ENCODE measurements around the gene SULT1C2.
"Not testable (repeated sequence)": the region's sequence is repeated elsewhere in the genome, so short reads cannot be mapped to it uniquely, and the experiment has no call there.

Gene SULT1C2

DNA sequence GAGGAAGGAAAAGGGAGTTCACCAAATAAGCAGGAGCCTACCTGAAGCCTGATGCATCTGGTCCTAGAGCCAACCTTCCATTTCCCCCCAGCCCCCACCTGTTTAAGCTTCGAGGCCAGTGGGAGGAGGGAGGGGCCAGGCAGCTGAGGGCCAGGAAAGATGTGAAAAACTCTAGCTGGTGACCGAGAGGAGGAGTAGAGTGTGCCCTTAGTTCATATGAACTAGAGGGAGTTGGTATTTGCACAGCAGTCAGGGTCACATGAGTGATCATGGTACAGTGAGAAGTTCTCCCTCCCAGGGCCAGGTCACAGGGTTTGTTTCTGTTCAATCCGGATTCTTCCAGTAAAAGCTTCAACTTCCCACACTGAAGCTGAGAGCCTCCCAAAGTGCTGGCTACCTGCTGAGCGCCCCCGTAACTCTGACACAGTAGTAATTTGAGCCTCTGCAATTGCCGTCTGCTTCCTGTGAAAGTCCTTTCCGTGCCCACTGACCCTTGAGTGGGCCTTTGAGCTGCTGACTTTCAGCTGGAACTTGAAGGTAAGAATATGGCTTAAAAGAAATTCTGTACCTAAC is at the start of gene SULT1C2:
Gene SULT1C2, plus strand, starts transcription at position 362 of the 573 bp plus-strand sequence. CDS start 4,773 bp downstream, outside the sequence.
- DNase-seq (ENCODE audit: low read depth in 2 of 2) = no peak

DNA sequence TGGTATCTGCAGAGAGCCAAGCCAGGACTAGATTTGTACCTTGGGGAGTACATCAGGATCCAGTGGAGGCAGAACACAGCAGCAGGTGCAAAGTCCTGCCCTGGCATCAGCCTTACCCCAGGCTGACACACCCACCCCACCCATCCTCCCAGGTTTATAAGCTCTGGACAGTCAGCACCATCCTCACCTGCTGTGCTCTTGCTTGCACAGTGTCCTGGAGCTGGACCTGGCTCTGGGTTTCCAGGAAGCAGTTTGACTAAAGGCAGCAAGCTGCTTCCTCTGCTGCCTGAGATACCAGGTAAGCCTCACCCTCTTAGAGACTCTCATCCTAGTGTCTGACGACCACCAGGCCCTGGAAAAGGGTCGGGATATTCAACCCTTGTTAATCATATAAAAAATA is 48.9 kb upstream of the SULT1C2 start, which contains the start of gene SULT1C3:
Gene SULT1C3, plus strand, starts transcription at position 183 of the 400 bp plus-strand sequence. CDS start 7,227 bp downstream, outside the sequence.
- no peak for DNase-seq (ENCODE audit: low read depth in 2 of 2)

DNA sequence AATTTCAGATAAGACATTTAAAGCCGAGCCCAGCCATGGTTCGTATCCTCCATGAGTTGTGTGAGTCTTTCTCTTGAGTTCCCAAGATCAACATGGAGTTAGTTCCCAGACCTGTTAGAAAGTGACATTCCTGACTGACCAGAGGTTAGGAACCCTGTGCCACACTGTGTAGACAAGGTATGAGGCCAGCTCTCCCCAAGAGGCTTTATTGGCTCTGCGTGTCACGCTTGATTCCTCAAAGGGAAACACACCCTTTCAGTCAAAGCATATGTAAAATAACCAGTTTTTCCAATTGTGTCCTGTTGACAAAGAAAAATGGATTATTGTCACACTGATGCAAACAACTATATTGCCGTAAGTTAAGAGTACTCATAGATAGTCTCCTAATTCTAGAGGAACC is 47.7 kb upstream of the SULT1C2 start:
- DNase-seq (ENCODE audit: low read depth in 2 of 2) = no peak

DNA sequence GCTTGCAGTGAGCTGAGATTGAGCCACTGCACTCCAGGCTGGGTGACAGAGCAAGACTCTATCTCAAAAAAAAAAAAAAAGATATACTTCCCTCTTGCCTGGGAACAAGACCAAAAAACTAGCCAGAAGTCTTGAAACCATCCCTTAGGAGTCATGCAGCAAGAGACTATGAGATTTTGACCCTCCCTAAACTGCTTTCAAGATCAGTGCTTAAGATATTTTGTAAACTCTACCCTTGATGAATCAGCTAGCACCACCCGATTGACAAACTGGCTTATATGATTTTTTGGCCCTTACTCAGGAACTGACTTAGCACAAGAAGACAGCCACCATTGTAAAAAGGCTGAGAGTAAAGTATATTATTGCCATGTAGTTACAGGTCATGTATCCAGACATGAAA is 45.1 kb upstream of the SULT1C2 start:
- no peak for DNase-seq (ENCODE audit: low read depth in 2 of 2)

DNA sequence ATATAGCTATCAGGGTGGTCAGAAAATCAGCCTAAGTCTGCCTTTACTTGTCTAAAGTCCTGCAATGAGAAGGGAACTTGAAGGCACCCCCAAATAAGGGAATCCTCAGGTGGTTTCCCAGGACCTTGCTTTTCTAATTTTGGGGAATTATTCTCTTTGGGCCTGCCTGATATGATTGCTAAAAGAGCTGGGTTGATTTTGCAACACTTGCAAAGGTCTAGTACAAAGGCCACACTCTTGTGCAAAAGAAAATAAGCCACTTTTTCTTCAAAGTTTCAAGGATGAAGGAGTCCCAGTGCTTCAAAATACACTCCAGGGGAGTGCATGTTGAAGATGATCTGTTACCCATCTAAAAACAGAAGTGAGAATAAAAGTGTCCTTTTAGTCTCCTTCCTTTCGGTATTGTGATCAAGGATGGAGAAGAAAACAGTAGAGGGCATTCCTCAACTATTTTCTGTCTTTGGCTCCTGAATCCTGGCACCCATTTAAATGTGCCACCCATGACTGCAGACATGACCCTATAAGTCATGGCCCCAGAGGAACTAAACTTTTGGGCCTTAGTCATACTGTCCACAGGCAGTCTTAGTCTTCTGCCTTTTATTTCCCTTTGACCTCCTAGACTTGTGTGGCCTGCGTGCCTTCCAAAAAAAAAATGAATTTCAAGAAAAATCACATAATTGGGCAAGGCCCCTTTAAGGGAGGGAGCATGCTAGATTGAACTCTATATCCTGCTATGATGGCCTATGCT is 43.9 kb upstream of the SULT1C2 start:
- no peak for DNase-seq (ENCODE audit: low read depth in 2 of 2)

DNA sequence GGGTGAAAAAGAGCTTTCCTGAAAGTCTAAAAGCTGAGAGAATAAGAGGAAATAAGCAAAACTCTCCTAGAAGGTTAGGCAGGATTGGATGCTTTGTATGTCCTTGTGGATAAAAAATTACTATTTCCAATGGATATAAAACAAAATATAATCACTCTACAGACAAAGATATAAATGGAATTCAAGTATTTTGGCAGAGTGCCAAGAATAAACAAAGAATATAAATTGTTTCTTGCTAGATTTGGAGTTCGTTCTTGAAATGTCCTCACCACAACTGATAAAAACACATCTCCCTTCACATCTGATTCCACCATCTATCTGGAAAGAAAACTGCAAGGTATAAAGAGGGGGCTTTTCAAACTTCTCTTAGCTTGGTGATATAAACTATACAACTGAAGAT is 35.6 kb upstream of the SULT1C2 start:
- no peak for DNase-seq (ENCODE audit: low read depth in 2 of 2)

DNA sequence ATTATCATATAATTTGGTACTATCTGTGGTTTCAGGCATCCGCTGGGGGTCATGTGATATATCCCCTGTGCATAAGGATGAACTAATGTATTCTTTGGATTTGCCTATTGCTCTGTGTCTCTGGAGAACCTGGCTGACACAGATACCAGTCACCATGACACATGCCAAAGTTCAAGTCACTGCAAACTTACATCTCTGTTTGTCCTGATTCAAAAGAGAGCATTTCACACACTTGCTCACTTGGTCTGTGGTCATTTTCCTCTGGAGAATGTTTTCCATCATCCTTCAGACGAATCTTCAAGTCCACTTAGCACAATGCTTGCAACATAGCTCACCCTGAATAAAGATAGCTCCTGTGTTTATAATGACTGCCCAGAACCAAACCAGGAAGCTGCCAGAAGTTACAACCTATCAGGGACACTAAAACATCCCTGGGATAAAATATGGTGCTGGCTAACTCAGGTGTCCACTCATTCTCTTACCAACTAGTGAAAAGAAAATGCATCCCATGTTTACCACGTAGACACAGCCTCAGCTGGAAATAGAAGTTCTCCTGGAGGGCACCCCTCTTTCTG is 30.9 kb upstream of the SULT1C2 start:
- no peak for DNase-seq (ENCODE audit: low read depth in 2 of 2)

DNA sequence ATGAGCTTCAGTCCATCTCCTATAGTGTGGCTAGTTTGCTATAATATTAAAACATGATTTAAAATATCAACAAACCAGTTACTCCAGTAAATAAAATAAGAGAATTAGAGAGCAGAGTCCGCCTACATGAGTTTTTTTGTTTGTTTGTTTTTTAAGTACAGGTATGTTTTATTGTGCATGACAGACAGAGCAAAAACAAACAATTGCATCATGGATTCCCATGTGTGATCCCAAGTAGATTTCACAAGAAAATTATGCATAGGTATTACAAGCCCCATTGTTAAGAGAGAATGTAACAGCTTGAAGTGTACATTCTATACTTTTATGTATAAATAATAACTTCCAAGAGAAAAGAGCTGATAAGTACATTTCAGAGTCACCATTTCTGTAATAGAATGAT is 27.9 kb upstream of the SULT1C2 start:
- no peak for DNase-seq (ENCODE audit: low read depth in 2 of 2)

DNA sequence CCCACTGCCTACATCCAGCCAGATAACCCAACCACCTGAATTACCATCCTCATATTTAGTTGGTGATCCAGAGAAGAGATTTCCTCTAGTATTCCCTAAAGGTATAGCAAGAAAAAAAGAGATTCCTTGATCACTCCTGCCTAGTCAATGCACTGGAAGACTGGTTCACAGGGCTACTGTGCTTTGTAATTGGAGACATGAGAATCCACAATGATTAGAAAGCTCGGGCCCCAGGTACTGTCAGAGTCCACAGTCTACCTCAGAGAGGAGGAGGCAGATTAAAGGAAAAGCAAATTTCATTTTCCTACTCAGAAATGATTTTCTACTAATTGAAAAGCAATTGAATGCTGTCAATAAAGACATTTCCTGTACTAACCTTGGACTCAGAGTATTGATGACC is 26.7 kb upstream of the SULT1C2 start:
- no peak for DNase-seq (ENCODE audit: low read depth in 2 of 2)

DNA sequence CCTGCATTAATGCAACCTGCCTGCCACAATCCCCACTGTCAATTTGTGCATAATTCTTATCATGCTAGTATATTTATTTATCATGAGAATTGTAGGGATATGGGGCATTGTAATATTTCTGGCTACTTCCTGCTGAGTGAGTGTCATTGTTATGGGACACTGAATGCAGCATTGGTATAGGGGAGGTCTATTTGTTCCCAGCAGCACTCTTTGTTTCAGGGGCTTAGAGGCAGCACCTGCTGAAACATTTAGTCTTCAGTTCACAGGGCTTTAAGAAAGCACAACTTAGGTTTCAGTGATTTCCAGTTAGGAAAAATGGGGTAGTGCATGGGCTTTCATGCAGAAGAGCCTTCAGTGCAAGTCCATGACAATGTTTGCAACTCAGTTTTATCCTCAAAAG is 25.3 kb upstream of the SULT1C2 start:
- no peak for DNase-seq (ENCODE audit: low read depth in 2 of 2)

DNA sequence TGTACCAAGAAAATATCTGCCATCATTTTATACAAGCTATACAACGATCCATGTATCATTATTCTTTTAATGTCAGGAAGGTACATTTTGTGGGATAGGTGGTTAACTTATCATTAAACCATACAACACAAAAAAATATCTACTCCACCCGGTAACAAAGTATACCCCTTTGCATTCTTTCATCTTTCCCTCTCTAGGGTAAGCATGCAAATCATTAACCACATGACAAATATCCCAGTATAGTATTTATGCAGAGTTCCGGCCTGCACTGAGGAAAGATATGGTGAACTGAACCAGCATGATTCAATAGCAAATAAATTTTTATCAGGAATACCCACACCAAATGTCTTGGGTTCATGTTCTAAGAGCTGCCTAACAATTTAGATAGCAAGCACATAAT is 22.5 kb upstream of the SULT1C2 start:
- DNase-seq (ENCODE audit: low read depth in 2 of 2) = no peak

DNA sequence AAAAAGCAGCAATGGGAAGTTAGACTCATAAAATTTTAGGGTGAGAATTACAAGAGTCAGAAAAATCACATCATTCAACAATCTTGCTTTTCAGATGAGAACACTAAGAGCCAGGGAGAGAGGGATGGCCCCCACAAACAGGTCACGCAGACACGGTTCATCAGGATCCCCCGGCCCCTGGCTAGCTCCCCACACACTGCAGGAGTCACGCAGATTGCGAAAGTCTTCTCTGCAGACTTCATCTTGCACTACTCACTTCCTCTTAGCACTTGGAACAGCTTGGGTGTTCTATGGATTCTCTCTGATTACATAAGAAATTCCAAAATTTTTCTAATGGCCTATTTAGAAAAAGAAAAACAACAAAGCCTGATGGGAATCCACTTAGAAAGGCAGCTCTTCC is 21.6 kb upstream of the SULT1C2 start:
- DNase-seq (ENCODE audit: low read depth in 2 of 2) = no peak

DNA sequence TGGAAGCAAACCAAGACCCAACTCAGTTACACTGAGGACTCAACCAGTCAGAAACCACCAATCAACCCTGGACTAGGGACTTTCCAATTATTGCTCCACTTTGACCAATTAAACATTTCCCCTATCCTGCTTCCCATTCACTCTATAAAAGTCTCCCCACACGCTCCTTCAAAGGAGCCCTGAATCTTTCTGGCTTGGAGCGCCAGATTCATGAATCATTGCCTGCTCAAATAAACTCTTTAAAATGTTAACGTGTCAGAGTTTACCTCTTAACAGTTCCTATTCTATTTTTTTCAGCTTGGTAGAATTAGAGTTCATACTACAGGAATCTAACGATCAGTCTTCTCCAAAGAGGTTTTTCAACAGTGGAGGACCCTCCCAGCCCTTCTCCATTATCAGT is 20.7 kb upstream of the SULT1C2 start:
- DNase-seq (ENCODE audit: low read depth in 2 of 2) = no peak

DNA sequence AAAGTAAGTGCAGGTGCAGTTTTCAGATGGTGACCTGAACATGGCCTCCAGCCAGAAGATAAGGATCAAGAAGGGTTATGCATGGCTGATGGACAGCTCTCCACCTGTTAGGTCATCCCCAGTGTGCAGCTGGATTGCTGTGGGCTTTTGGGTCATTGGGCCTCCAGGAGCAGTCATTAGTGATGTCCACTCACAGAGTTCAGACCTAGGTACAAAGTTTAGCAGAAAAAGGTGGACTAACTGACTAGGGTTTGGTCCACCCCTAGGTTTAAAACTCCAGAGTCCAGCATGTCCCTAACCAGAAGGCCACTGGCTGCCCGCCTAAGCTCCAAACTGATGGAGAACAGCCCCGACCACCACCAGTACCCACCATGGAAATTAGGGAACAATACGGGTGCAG is 18.3 kb upstream of the SULT1C2 start:
- no peak for DNase-seq (ENCODE audit: low read depth in 2 of 2)

DNA sequence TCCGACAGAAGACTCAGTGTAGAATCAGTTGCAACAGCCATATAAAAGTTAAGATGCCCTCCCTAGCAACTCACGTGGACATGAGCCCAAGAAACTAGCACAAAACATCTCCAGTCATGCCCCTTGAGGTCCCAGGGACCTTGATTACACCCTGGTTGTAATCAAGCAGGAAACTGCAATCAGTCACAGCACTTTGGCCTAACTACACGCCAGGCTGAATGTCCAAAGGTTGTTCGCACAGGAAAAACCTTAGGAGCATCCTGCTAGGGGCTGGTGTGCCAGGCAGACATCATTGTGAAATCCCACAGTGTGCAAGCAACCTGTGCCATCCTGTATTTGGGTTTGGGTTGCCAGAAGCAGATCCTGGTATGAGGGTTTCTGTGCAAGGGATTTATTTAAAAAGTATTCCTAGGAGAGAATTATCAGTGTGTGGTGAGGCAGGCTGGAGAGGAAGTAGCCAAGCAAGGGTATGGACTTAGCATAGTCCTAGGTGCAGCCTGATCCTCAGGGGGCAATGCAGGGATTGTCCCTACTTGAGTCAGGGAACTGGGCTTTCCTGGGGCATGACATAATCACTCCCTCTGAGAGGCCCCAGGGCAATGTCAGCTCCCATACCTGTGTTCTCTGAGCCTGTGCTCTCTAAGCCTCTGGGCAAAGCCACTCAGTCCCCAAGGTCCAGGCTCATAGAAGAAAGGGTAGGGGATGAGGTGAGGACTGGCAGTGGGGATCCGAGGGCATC is 17.8 kb upstream of the SULT1C2 start:
- no peak for DNase-seq (ENCODE audit: low read depth in 2 of 2)

DNA sequence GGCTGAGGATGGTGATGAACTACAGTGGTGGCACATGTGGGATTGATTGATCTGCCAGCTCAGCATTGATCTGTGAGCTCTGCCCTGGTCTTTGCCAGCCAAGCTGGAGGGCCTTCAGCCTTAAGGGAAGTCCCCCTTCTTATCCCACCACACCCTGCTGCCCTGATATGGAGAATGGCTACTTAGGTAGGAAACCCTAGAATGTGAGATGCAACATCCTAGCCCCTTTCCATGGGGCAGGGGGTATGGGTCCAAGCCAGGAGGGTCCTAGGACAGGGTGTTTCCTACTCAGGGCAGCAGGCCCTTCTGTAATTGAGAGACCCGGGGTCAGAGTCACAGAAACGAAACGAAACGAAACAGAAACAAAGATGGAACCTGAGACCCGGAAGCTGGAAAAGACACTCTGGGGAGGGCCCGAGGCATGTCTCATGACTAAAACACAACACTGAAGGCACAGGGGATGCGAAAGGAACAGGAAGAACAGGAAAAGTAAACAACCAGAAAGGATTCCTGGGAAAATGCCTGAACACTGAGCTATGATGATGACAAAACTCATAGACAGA is 16.9 kb upstream of the SULT1C2 start:
- DNase-seq (ENCODE audit: low read depth in 2 of 2) = no peak

DNA sequence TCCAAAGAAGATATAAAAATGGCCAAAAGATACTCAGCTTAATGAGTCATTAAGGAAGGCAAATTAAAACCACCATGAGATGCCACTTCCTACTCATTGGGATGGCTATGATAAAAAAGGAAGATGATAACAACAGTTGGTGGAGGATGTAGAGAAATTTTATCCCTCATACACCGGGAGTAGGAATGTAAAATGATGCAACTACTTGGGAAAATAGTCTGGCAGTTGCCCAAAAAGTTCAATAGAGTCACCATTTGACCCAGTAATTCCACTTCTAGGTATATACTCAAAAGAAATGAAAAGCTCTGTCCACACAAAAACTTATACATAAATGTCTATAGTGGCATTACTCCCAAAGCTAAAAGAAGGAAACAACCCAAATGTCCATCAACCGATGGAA is 10.1 kb upstream of the SULT1C2 start:
- no peak for DNase-seq (ENCODE audit: low read depth in 2 of 2)

DNA sequence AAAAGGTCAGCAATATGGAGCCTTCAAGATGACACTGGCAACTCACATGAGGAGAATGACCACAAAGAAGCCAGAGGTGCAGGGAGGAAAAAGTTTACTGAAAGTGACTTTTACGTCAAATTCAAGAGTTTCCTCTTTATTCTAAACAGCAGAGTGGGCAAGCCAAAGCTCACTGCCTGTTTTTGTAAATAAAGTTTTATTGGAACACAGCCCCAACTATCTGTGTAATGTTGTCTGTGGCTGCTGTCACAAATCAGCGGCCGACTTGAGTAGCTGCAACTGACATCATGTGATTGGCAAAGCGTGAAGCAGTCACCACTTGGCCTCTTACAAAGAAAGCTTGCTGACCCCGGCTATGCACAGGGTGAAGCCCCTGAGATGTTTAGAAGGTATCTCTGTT is 9.2 kb upstream of the SULT1C2 start:
- DNase-seq (ENCODE audit: low read depth in 2 of 2) = no peak

DNA sequence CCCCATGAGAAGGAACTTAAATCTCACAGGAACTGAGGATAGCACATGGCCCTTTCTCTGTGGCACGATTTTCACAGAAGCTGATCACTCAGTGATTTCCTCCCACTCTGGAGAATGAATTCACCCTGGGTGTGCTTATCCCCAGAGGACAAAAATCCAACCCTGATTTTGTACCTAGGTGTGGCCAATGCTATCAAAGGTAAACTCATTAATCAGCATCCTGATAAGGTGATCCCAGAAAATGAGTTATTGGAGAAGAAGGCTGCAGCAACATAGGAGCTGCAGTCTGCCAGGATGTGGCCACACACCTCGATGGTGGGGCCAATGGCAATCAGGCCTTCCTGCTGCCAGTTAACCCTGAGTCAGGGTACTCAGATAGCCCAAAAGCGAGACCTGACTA is 8.2 kb upstream of the SULT1C2 start:
- no peak for DNase-seq (ENCODE audit: low read depth in 2 of 2)

DNA sequence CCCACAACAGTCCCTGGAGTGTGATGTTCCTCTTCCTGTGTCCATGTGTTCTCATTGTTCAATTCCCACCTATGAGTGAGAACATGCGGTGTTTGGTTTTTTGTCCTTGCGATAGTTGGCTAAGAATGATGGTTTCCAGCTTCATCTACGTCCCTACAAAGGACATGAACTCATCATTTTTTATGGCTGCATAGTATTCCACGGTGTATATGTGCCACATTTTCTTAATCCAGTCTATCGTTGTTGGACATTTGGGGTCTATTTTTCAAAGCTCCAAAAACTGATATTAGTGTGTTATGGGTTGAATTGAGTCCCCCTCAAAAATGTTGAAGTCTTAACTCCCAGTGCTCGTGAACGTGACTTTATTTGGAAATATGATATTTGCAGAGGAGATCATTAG is 4.1 kb upstream of the SULT1C2 start:
- DNase-seq (ENCODE audit: low read depth in 2 of 2) = not testable (repeated sequence)

DNA sequence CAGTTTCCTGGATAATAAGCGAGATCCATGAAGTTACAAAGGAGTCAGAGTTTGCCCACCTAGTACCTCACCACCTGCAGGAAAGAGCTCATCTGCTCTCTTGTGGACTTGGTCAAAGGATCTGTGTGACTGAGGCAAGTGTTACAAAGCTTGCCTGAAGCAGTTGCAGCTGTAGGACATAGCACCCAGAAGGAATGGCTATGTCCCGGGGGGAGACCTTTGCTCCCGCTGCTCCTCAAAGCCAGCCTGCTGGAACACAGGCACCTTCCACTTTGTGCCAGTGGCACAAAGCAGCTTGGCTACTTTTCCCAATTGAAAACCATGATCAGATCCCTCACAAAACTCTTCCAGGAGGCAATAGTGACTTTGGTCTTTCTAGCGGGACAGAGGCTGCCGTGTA is 3.1 kb upstream of the SULT1C2 start:
- no peak for DNase-seq (ENCODE audit: low read depth in 2 of 2)

DNA sequence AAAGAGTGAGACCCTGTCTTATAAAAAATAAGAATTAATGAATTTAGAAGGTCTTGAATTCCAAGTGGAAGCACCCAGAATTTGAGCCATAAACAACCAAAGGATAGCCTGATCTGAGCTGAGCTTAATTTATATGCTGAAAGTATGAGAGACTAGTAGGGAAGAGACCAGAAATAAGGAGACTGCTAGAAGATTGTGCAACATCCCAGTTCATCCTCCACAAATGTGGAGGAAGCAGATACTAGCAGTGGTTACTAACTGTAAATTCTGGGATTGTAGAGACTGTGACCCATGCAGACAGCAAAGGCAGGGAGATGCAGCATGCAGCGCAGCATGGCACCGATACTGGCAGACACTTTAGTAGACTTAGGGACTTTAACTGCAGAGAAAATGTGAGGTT is 1.5 kb upstream of the SULT1C2 start:
- DNase-seq (ENCODE audit: low read depth in 2 of 2) = no peak

Measured in stimulated activated CD8-positive, alpha-beta memory T cell treated with anti-CD3 and anti-CD28 coated beads, Interleukin-2, amount 100 ng/mL, for 1 hour (primary cell).